Spleen (tissue), 11 donors: ENCODE measurements around the gene HRH3. TPM values are rescaled to one million over a fixed set of nuclear protein-coding genes. Genes with fewer than 3 reads are reported as not detected.

ENCODE experiments used
- DNase-seq: peaks from one replicate; pipeline ENCODE4 v3.0.0-alpha.2; 2020
- H3K27ac ChIP-seq, 8 donors: fragments of 200-600 bp; sonication (generic) in 7 of 8; 1 replicate in 4 of 8; 2 replicates in 4 of 8; pipeline versions ENCODE4 v1.5.0 to v1.8.0; 2016 to 2021; ENCODE audit warnings: inconsistent platforms in 4 of 8, mild to moderate bottlenecking in 4 of 8, moderate library complexity in 1 of 8
- H3K27me3 ChIP-seq, 7 donors: fragments of 200-600 bp; sonication (generic) in 6 of 7; replicated peaks in 1 of 7; 1 replicate in 4 of 7; 2 replicates in 3 of 7; pipeline versions ENCODE4 v1.5.0 to v1.8.0; 2016 to 2021; ENCODE audit warnings: inconsistent platforms in 3 of 7, mild to moderate bottlenecking in 1 of 7
- H3K36me3 ChIP-seq, 6 donors: fragments of 200-600 bp; sonication (generic) in 5 of 6; 1 replicate in 4 of 6; 2 replicates in 2 of 6; pipeline versions ENCODE4 v1.5.0 to v1.8.0; 2016 to 2021; ENCODE audit warnings: inconsistent platforms in 2 of 6
- H3K4me1 ChIP-seq, 6 donors: fragments of 200-600 bp; sonication (generic) in 5 of 6; 1 replicate in 3 of 6; 2 replicates in 3 of 6; pipeline versions ENCODE4 v1.5.0 to v1.8.0; 2016 to 2021; ENCODE audit warnings: inconsistent platforms in 3 of 6
- H3K4me3 ChIP-seq, 8 donors: fragments of 200-600 bp; sonication (generic) in 7 of 8; 1 replicate in 4 of 8; 2 replicates in 4 of 8; pipeline versions ENCODE4 v1.5.0 to v1.8.0; 2016 to 2021; ENCODE audit warnings: inconsistent platforms in 4 of 8, mild to moderate bottlenecking in 4 of 8, moderate library complexity in 2 of 8
- H3K9me3 ChIP-seq, 8 donors: fragments of 200-600 bp; sonication (generic) in 7 of 8; 1 replicate in 4 of 8; 2 replicates in 4 of 8; pipeline versions ENCODE4 v1.5.0 to v1.8.0; 2016 to 2021; ENCODE audit warnings: inconsistent platforms in 4 of 8
- CTCF ChIP-seq, 11 experiments: fragments of 200-600 bp in 7 of 11; fragments of 450-650 bp in 4 of 11; sonication (generic) in 4 of 11; IDR thresholded peaks in 8 of 11; conservative IDR thresholded peaks in 3 of 11; 1 replicate in 7 of 11; 2 replicates in 4 of 11; pipeline versions ENCODE4 v1.4.0 to v1.8.0; 2016 to 2021; ENCODE audit warnings: antibody characterized with exemption in 11 of 11, inconsistent platforms in 4 of 11, mild to moderate bottlenecking in 1 of 11
- POLR2A ChIP-seq, 3 donors: fragments of 450-650 bp; IDR thresholded peaks; one replicate each; pipeline ENCODE4 v1.5.1; 2017; ENCODE audit warnings: antibody characterized with exemption in 3 of 3, mild to moderate bottlenecking in 1 of 3
- POLR2AphosphoS5 ChIP-seq, 3 donors: sonication (generic); formaldehyde crosslinking; IDR thresholded peaks; one replicate each; pipeline ENCODE4 v1.5.1; 2017; ENCODE audit warnings: antibody characterized with exemption in 3 of 3
- WGBS, 5 donors: extraction: QIAGEN DNeasy Blood & Tissue Kit in 3 of 5; methylation state at CpG; one replicate each; pipeline versions ENCODE4 v1.1.5 to v1.1.7; 2013 to 2018; 5-methylcytosine and 5-hydroxymethylcytosine counted together
- intact Hi-C: fragments of 100-400 bp; cut with DNase I; formaldehyde crosslinking; loops from one replicate; pipeline ENCODE4 v1.15.0; 2023; ENCODE audit warnings: low total_unique reads
- polyA plus RNA-seq, 3 donors: library from polyadenylated mRNA; stranded (reverse); fragments of 200-250 nt; gene quantifications; one replicate each; pipeline ENCODE4 v1.2.1, GENCODE V29; 2013
- total RNA-seq, 7 donors: library from RNA; depleted of rRNA in 3 of 7; stranded (reverse); fragments of >200 nt in 3 of 7; fragmentation: NEBNext Ultra II Directional in 4 of 7; extraction: Animal tissue kit (Norgen Biotek cat#: 25700) in 4 of 7; gene quantifications; one replicate each; pipeline versions ENCODE4 v1.1.0 to v1.2.1, GENCODE V29; 2016 to 2021
- donor health status: healthy with polysubstance abuse.
- donor health status: DM: no; HTN: no; CAD: no; lungs with moderate emphysema.
- donor health status: DM: no; HTN: no; CAD: no.
- donor health status: Bipolar disorder and iron deficiency.
- donor health status: healthy.
- donor health status: DM: no; HTN: no; CAD: no.
- donor health status: DM: yes; HTN: yes; CAD: no.

HRH3 gene
- total and polyA plus RNA-seq, 10 donors: not detected

GRCh38 chr20:62211769-62212288 is 8.2 kb downstream of the HRH3 start:
- Histone ChIP-seq H3K36me3 (peaks cover 0 to 8% (median 0%) of the 10 kb centered on the region in 6 donors), H3K27me3 (peaks cover 0 to 73% (median 59%) of the 10 kb centered on the region in 7 donors), H3K9me3 (no peaks in the 10 kb centered on the region), H3K4me1 (no peaks in the 10 kb centered on the region), H3K4me3 (no peak overlapping the region), H3K27ac (no peak overlapping the region)
- intact Hi-C loops: no loop called here
- TF ChIP-seq POLR2A (IDR thresholded peaks at IDR 0.05) (no peak), CTCF (IDR thresholded peaks at IDR 0.05 in 8 of 11, conservative IDR thresholded peaks at IDR 0.05 in 3 of 11) (no peak), POLR2AphosphoS5 (IDR thresholded peaks at IDR 0.05) (no peak)
- 59 to 76% (median 74%) methylated on average over 4 to 9 of the region's 9 CpGs for WGBS, 5 donors
- no peak for DNase-seq

- 33 to 94% (median 88%) methylated on average over 1 to 8 of the region's 8 CpGs for WGBS, 5 donors
- Histone ChIP-seq H3K36me3 (peaks cover 0 to 12% (median 0%) of the 10 kb centered on the region in 6 donors), H3K9me3 (no peaks in the 10 kb centered on the region), H3K4me3 (no peak overlapping the region), H3K27me3 (peaks cover 0 to 67% (median 53%) of the 10 kb centered on the region in 7 donors), H3K27ac (no peak overlapping the region), H3K4me1 (no peaks in the 10 kb centered on the region)
- TF ChIP-seq POLR2A (IDR thresholded peaks at IDR 0.05) (no peak), POLR2AphosphoS5 (IDR thresholded peaks at IDR 0.05) (no peak), CTCF (IDR thresholded peaks at IDR 0.05 in 8 of 11, conservative IDR thresholded peaks at IDR 0.05 in 3 of 11) (no peak)
- DNase-seq: no peak
- intact Hi-C loops: no loop called here
Observed at GRCh38 chr20:62211216-62211615, 8.9 kb downstream of the HRH3 start.

- no peaks in the 10 kb centered on the region for H3K9me3 ChIP-seq
- intact Hi-C loops: no loop called here
- H3K27ac ChIP-seq: no peak overlapping the region
- TF ChIP-seq CTCF (IDR thresholded peaks at IDR 0.05 in 8 of 11, conservative IDR thresholded peaks at IDR 0.05 in 3 of 11): no peak
- TF ChIP-seq POLR2A (IDR thresholded peaks at IDR 0.05): no peak
- TF ChIP-seq POLR2AphosphoS5 (IDR thresholded peaks at IDR 0.05): no peak
- peaks cover 0 to 19% (median 0%) of the 10 kb centered on the region in 6 donors for H3K36me3 ChIP-seq
- 54 to 80% (median 59%) methylated on average over 3 to 21 of the region's 21 CpGs for WGBS, 5 donors
- H3K27me3 ChIP-seq: peaks cover 0 to 60% (median 45%) of the 10 kb centered on the region in 7 donors
- DNase-seq: no peak
- no peak overlapping the region for H3K4me3 ChIP-seq
- no peaks in the 10 kb centered on the region for H3K4me1 ChIP-seq
Observed at GRCh38 chr20:62210496-62210855, 9.6 kb downstream of the HRH3 start.

GRCh38 chr20:62209850-62210495 is 10.1 kb downstream of the HRH3 start:
- 59 to 69% (median 62%) methylated on average over 8 to 17 of the region's 17 CpGs for WGBS, 5 donors

More at GRCh38 chr20:62209850-62210495, 10.1 kb downstream of the HRH3 start:
- Histone ChIP-seq H3K27ac (no peak overlapping the region), H3K4me1 (no peaks in the 10 kb centered on the region), H3K36me3 (peaks cover 0 to 24% (median 0%) of the 10 kb centered on the region in 6 donors), H3K4me3 (no peak overlapping the region), H3K9me3 (no peaks in the 10 kb centered on the region), H3K27me3 (peaks cover 0 to 54% (median 40%) of the 10 kb centered on the region in 7 donors)
- TF ChIP-seq CTCF (IDR thresholded peaks at IDR 0.05 in 8 of 11, conservative IDR thresholded peaks at IDR 0.05 in 3 of 11): no peak
- TF ChIP-seq POLR2A (IDR thresholded peaks at IDR 0.05): no peak
- no peak for TF ChIP-seq POLR2AphosphoS5 (IDR thresholded peaks at IDR 0.05)
- DNase-seq: no peak
- intact Hi-C loops: no loop called here
